Measurements from ENCODE around the gene ADCY7.

- TF ChIP-seq, protein P1, sequence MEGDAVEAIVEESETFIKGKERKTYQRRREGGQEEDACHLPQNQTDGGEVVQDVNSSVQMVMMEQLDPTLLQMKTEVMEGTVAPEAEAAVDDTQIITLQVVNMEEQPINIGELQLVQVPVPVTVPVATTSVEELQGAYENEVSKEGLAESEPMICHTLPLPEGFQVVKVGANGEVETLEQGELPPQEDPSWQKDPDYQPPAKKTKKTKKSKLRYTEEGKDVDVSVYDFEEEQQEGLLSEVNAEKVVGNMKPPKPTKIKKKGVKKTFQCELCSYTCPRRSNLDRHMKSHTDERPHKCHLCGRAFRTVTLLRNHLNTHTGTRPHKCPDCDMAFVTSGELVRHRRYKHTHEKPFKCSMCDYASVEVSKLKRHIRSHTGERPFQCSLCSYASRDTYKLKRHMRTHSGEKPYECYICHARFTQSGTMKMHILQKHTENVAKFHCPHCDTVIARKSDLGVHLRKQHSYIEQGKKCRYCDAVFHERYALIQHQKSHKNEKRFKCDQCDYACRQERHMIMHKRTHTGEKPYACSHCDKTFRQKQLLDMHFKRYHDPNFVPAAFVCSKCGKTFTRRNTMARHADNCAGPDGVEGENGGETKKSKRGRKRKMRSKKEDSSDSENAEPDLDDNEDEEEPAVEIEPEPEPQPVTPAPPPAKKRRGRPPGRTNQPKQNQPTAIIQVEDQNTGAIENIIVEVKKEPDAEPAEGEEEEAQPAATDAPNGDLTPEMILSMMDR (IDR thresholded peaks at IDR 0.05) = no peak
- TF ChIP-seq POLR2A (IDR thresholded peaks at IDR 0.05) (no peak), POLR2AphosphoS5 (IDR thresholded peaks at IDR 0.05) (no peak)
These were observed 7.0 kb downstream of the ADCY7 start for GRCh38 chr16:50273382-50273690.
